GM19397 (cell line): ENCODE measurements around the gene PRKG1.

Source experiments
- ATAC-seq: cut with Tn5 transposase; IDR thresholded peaks from one replicate; pipeline ENCODE4 v1.9.1; 2021; ENCODE audit warnings: mild to moderate bottlenecking, moderate library complexity; ENCODE audit not compliant: unreplicated experiment

The PRKG1 gene

DNA sequence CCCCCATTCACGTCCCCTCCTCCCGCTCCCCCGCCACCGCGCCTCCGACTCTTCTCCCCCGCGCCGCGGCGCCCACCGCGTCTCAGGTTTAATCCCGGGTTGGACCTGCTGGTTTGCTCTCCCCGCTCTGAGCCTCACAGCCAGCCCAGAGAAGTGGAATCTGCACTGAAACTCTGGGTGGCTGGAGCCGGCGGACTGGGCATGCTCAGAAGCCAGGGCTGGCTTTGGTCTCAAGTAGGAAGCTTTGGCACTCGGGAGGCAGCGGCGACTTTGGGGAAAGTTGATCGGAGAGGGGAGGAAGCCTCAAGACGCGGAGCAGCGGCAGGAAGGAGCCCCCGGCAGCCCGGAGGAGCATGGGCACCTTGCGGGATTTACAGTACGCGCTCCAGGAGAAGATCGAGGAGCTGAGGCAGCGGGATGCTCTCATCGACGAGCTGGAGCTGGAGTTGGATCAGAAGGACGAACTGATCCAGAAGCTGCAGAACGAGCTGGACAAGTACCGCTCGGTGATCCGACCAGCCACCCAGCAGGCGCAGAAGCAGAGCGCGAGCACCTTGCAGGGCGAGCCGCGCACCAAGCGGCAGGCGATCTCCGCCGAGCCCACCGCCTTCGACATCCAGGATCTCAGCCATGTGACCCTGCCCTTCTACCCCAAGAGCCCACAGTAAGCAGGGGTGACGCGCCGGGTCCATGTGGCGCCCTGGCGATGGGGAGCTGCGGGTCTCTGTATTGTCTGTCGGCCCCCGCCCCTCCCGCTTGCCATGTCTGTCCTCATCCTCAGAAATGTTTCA, at the start of gene PRKG1:
Gene PRKG1, plus strand, starts transcription at position 250 of the 791 bp plus-strand sequence.
- ATAC-seq: no peak

DNA sequence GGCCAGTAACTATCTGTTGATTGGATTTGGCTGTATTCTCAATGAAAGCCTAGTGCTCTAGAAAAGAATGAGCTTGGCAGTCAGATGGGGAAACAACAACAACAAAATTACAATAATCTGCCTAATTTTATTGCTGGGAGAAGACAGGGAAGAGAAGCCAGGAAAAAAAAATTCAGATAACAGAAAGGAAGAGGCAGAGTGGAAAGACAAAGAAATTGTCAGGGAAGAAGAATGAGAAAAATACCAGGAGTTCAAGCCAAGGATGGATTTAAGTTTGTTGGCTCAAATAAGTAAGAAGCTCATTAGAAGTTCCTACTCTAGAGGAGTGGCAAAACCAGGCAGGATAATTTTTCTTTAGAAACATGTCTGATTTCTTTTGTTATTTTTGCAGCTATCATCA, 45.9 kb upstream of the PRKG1 start:
- ATAC-seq: no peak

DNA sequence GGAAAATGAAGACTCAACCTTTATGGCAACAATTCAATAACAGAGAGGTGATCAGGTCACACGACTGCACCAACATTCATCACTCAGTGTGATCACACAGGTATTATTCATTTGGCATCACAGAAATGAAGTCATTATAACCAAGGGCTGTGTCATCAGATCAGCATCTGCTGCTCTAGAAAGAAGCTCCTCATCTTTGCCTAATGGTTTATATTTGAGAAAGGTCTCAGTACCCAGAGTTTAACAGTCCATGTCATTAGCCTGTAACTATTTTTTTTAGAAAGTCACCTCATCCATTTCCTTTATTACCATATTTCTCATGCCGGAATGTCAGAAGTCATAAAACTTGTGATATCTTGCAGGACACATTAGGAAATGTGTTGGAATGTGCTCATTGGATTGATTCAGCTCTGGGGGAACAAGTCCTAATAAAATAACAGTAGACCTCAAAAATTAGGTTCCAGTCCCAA, 45.1 kb upstream of the PRKG1 start:
- no peak for ATAC-seq

DNA sequence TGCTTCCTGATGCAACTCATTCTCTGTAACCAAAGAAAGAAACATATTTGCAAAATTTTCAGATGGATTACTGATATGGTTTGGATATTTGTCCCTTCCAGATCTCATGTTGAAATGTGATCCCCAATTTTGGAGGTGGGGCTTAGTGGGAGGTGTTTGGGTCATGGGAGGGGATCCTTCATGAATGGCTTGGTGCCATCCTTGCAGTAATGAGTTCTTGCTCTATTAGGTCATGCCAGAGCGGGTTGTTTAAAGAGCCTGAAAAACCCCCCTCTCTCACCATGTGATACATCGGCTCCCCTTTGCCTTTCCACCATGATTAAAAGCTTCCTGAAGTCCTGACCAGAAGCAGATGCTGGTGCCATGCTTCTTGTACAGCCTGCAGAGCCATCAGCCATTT, 43.8 kb upstream of the PRKG1 start:
- no peak for ATAC-seq

DNA sequence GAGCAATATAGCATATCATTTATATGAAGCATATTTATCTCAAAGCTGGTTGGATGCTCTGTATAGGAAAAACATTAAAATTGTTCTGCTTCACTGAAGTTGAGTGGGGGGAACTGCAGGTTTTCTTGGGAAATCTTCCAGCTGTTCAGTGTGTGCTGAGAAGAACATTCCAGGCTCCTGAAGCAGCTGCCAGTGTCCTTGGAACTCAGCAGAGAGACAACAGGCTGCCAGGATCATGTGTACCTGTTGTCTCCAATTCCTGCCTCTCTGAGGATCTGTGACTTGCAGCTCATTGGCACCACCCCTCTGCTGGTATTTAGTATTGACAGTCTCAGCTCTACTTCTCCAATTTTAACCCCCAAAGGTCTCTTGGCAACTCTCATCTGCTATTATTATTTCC, 42.3 kb upstream of the PRKG1 start:
- ATAC-seq: no peak

DNA sequence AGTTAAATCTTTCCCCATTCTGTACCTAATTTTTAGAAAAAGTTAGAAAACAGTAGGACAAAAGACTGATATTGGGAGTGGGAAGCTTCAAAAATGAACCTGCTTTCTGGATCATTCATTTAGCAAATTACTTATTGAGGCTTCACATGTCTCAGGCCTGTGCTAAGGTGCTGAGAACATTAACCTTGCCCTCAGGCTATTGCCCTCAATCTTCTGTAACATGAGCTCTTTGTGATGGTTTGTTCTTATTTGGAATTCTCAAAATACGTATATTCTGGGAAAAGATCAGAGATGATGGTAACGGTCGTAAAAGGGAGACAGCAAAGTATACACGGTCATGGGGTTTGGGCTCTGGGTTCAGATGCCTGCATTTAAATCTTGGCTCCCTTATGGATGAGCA, 39.5 kb upstream of the PRKG1 start:
- no peak for ATAC-seq

DNA sequence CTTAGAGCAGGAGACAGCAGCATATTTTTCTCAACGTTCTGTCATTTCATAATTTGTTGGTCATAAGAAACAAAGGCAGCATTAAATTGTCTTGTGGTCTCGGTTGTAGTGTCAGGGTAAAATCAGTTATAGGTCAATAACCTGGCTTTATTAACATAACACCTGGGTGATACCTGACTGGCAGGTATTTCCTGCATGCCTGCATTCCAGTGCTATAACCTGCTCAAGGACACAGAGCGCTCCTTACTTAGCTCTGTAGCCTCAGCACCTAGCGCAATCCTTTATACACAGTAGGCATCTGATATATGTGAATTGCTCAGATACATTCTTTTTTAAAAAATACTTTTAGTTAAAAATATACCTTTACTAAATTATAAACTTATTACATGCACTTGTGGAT, 38.9 kb upstream of the PRKG1 start:
- ATAC-seq: no peak

DNA sequence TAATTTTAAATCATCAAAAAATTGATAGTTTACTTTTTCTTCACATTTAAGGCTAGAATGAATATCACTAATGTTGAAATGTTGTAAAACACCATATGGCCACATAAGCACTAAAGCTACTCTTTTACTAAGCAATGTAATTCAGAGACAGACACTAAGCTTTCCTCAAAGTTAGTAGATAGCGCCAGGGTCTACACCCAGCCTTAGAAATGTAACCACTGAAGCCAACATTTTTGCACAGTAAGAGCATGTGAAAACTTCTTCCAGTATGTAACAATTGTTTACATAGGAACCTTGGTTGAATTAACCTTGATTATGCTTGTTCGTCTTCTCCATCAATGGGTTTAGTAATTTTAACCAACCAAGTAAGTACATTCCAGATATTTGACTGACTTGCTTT, 28.4 kb upstream of the PRKG1 start:
- no peak for ATAC-seq

DNA sequence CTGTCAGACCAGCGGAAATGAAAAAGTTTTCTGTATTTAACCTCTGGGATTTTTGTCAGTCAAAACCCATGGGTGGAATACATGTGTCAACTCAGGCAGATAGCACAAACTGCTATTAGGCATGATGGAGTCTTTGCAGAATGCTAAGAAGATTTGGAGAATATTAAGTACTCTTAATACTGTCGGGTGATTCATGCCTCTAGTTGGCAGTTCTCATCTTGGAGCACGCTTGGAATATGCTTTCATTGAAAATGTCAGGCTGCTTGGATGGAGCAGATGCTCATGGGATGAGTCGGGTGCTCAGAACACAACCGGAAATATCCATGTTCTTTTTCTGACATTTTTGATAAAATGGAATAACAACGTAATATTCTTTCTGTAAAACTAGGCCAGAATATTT, 27.6 kb upstream of the PRKG1 start:
- ATAC-seq: no peak

DNA sequence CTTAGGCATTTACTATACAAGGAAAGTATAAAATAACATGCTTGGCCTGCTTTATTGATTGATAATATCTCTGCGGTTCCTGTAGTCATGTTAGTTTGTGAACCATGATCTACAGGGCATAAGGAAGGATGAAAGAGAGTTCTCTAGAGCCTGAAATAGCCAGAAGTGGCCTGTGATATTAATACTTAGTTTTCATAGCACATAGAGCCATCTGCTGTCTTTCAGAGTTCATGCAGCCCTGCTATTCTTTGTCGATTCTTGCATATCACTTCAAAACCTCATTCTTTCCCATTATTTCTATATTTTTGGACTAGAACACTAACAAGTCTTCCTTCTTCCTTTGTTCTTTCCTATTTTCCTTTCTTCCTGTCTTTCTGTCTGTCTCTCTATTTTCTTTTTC, 26.4 kb upstream of the PRKG1 start:
- ATAC-seq: no peak

DNA sequence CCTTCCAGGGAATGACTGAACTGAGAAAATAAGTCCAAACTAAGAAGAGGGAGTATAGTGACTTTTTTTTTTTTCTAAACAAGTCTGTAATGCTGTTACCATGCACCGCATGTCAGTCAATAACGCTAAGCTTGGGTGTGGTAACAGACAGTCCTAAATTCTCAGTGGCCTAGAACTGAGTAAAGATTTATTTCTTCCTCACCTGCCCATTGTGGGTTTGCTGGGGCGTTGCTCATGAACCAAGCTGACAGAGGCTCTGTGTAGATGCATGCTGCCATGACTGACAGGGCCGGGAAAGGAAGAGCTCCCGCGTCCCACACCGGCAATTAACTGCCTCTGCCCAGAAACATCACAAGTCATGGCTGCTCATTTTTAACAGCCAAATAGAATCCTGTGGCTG, 25.5 kb upstream of the PRKG1 start:
- no peak for ATAC-seq

DNA sequence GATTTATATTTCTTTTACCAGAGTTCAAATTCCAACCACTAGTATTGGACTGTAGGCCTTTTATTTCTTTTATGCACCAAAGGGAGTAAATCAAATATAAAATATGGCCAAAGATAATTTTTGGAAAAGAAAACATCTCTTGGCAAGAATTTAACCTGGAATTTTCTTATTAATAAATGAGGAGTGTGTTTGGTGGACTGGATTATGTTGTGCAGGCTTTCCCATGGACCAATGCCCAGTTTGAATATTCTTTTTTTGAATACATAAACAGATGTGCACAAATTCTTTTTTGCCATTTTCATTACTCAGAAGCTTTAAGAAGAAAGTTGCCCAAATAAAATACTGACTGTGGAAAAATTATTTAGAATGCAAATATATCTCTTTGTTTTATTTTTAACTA, 22.1 kb upstream of the PRKG1 start:
- ATAC-seq: no peak

DNA sequence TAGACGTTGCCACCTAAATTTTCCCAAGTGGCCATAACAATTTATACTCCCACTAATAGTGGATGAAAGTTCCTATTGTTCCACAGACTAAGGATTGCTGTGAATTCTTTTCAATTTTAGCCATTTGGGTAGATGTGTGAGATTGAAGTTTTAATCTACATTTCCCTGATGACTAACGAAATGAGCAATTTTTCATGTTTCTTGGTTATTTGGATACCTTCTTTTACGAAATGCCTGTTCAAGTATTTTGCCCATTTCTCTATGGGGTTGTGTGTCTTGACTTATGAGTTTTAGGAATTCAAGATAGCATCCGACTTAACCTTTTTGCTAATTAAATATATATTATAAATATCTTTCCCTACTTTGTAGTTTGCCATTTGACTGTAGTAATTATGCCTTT, 16.4 kb upstream of the PRKG1 start:
- no peak for ATAC-seq

DNA sequence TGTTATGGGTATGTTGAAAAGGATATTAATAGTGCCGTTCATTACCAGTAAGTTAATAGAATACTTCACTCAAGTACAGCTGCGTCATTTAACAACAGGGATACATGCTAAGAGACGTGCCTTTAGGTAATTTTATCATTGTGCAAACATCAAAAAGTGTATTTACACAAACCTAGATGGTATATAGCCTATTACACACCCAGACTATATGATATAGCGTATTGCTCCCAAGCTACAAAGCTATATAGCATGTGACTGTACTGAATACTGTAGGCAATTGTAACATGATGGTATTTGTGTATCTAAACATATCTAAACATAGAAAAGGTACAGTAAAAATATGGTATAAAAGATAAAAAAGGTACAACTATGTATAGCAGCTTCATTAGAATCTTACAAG, 11.1 kb upstream of the PRKG1 start:
- ATAC-seq: no peak

DNA sequence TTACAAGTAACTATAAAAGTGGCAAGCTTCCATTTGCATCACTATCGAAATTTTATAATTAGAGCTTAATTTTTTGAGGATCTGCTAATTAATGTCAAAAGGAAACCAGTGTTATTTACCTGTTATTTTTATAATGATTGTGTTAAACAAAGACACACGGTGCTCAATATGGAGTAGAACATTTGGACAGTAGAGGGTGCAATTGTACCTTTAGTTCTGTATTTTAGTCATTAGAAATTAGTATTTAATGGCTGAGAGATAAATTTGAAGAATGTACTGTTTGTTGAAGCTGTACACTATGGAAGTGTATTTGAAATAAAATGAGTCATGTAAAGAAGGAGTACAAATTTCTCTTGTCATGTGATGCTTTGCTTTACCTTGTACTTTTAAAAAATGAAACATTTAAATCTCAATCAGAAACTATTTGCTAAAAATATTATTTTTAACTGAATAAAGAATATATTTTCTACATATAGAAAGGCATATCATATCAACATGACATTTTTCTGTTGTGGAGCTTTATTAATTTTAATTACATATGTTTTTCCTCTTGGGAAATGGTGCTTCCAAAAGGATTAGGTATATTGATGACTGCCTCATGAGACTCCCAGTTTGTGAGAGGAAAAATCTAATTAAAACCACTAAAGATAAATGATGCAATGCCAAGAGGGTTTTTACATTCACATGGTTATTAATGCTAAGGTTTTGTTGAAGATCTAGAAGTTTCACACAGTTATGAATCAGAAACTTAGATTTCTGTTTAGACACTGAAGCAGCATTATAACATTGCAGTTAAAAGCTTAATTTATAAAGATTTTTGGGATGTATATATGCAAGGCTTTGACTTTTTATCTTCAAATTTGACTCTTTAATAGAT, 10.4 kb upstream of the PRKG1 start:
- no peak for ATAC-seq

DNA sequence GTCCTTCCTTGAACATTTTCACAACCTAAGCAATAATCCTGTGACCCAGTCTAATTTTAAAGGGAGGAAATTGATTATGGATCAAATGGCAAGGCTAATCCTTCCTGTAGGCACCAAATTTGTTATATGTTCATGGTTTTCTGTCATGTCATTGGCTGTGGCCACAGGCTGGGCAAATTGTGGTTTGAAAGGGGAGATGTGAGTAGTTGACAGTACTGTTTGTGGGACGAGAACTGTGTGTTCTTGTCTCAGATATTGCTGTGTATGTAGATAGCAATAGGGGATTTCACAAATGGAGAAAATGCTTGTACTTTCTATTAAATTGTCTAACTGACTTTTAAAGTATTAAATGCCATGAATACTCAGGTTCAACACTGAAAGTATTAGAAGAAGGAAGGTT, 8.1 kb upstream of the PRKG1 start:
- no peak for ATAC-seq

DNA sequence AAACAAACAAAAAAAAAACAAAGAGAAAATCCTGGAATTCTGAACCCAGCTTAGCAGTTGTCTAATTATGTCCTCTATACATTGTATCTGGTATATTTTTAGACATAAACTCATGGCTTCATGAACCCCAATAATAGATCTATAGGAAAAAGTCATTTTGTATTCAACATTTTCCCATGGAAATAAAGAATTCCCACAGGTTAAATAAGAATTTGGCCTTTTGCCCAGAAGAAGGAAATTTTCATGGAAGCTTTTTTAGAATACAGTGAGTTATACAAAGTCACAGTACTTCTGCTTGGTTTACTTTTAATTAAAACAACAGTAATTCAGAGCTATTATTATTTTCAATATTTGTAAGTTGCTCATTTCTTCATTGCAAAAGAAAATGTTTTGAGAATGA, 2.1 kb upstream of the PRKG1 start:
- no peak for ATAC-seq

DNA sequence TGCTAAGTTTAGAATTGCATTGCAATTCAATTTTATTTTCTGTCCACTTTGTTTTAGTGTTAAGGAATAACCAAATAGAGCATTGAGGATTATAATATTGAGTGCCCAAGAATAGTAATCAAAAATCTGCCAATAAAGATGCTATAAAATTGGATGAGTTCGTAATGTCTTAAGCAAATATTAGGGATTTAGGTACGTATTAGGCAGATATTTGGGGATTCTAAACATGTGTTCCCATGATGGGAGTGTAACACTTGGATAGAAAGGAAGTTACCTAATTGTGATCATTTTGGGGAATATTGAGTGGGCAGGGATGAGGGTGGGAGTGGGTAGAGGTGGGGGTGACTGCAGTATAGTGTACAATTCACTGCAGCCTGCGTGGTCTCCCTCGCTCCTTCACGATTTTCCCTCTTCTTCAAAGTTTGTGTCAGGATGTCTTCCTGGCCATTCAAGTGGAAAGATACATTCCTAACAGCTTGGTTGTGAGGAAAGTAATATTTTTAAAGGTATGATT, 1.3 kb upstream of the PRKG1 start:
- no peak for ATAC-seq

DNA sequence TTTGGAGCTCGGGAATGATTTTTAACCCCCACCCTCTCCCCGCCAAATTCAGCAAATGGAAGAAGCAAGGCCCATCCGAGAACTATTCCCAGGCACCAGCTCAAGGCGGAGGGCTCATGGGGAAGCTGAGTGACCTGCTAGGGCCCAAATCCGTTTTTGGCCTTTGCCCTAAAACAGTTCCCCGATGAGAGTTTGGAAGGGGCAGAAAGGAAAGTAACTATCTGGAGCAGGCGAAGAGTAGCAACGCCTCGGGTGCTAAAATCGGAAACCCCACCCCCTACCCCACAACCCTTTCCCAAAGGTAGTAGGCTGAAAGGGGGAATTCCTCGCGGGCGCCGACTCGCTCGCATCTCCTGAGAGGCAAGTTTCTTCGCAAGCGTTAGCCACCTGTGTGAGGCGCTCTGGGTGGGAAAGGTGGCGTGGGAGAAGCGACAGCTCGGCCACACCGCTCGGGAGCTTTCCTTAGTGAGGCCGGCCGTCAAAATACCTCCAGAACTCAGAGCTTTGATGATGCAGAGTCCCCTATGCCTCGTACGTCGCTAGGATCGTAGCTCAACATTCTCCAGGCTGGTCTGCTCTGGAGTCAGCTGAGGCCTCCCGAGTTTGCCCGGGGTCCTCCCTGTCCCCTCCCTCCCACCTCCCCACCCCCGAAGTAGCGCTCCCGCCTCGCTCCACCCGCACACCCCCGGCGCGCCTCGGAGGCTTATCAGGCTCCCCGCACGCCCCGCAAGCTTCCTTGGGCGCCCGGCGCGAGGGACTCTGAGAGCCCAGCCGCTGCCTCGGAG, 642 bp upstream of the PRKG1 start:
- ATAC-seq: no peak

DNA sequence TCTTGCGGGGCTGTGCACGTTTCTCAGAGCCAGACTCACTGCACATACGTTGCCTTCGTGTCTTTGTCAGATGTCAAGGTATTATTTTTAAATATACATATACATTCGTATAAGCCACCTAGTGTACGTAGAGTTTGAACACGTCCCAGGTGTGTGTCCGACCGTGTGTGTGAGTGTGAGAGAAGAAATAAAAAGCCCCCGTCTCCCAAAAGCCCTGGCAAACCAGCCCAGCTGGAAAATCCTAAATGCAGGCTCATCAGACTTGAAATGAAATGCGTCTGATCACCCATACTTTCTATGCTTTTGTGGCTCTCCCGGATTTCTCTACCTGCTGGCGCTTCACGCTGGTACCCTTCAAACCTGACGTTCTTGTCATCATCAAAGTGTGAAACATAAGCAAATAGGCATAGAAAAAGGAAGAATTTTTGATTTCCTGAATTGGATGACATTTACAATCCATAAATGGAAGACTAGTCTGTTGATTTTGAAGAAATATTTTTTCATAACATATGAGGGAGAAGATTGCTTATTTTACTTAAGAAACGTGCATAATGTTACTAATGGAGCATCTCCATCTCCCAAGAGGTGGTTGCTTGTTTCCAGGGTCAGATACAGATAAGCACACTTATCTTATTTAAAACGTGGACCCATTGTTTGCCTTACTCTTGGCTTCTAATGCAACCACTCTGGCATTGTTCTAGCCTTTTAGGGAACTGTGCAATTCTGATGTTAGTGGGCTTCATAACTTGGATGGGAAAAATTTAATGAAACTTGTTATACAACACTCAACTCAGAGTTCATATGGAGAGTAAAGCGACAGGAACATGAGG, 971 bp downstream of the PRKG1 start:
- ATAC-seq: no peak
